Large intestine (tissue), 3 donors: ENCODE measurements around the gene CARD19. TPM values are rescaled to one million over a fixed set of nuclear protein-coding genes. Genes with fewer than 3 reads are reported as not detected.

Experiments used
- DNase-seq, 2 donors: peaks; one replicate each; pipeline versions ENCODE4 v3.0.0 to v3.0.0-alpha.2; 2013
- H3K27ac ChIP-seq: one replicate; pipeline ENCODE4 v1.5.1; 2013; ENCODE audit warnings: low read length
- H3K27me3 ChIP-seq: 2 replicates; pipeline ENCODE4 v1.6.1; 2013; ENCODE audit warnings: low read length; ENCODE audit not compliant: control insufficient read depth, insufficient read depth
- H3K36me3 ChIP-seq: 2 replicates; pipeline ENCODE4 v1.6.1; 2013; ENCODE audit warnings: low read length; ENCODE audit not compliant: control insufficient read depth, insufficient read depth
- H3K4me1 ChIP-seq: one replicate; pipeline ENCODE4 v1.6.1; 2013; ENCODE audit warnings: low read length; ENCODE audit not compliant: control insufficient read depth, insufficient read depth
- H3K4me3 ChIP-seq: one replicate; pipeline ENCODE4 v1.5.1; 2013; ENCODE audit warnings: low read length
- H3K9me3 ChIP-seq: one replicate; pipeline ENCODE4 v1.6.1; 2013; ENCODE audit warnings: mild to moderate bottlenecking, low read depth, low read length, moderate library complexity; ENCODE audit not compliant: control insufficient read depth
- WGBS: methylation state at CpG from one replicate; pipeline ENCODE4 v1.1.5; 2013; ENCODE audit warnings: low lambda C conversion rate; ENCODE audit not compliant: insufficient coverage; 5-methylcytosine and 5-hydroxymethylcytosine counted together
- polyA plus RNA-seq: library from polyadenylated mRNA; unstranded; fragments of 120-200 nt; gene quantifications from one replicate; pipeline ENCODE4 v1.2.1, GENCODE V29; 2013

Gene CARD19
- polyA plus RNA-seq, 1 donor: 35.4 TPM

DNA sequence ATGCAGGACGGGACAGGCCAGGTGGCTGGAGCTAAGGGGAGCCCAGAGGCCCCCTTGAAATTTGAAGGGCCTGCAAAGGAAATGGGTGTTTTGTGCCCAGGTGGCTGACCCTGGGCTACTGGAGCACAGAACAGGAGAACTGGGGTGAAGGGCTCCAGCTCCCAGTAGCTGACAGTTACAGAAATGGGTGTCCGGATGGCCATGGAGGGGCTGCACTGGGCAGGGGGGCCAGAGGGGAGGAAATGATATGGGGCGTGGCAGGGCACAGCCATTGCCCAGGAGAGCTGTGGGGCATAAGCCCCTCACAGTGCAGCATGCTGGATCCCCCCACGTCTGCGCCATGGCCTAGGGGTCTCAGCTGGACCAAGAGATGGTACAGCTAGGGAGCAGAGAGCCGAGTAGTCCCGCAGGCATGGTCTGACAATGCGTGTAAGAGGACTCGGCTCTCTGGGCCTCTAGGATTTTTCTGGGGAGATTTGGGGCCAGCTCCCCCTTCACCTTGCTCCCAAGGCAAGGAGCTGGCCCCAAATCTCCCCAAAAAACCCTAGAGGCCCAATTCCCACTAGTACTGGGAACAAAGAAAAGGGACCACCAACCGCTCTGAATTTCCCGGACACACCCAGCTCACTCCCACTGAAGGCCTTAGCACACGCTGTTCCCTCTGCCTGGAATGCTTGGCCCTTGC lies 7.9 kb upstream of the CARD19 start:
- no peak for DNase-seq
- Histone ChIP-seq H3K4me1 (peaks cover 8% of the 10 kb centered on the region), H3K27ac (no peak overlapping the region), H3K9me3 (no peaks in the 10 kb centered on the region), H3K36me3 (peaks cover 4% of the 10 kb centered on the region), H3K4me3 (no peak overlapping the region), H3K27me3 (no peaks in the 10 kb centered on the region)
- no CpG with 5 or more reads among the region's 12 CpGs for WGBS

DNA sequence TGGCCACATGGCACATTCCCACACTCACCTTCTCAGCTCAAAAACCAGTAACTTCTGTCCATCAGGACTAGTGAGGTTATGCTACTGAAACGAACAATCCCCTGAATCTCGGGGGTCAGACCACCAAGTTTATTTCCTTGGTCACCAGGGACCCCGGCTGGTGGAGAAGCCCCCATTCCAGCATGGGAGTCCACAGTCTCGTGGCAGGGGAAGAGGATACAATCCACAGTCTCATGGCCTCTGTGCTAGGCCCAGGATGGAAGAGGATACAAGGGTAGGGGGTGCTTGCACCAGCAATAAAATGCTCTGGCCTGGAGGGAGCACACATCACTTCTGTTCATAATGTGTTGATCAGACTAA lies 7.4 kb upstream of the CARD19 start:
- WGBS: no CpG with 5 or more reads among the region's 4 CpGs
- DNase-seq: no peak
- Histone ChIP-seq H3K4me1 (peaks cover 13% of the 10 kb centered on the region), H3K9me3 (no peaks in the 10 kb centered on the region), H3K4me3 (no peak overlapping the region), H3K36me3 (peaks cover 4% of the 10 kb centered on the region), H3K27ac (no peak overlapping the region), H3K27me3 (no peaks in the 10 kb centered on the region)

DNA sequence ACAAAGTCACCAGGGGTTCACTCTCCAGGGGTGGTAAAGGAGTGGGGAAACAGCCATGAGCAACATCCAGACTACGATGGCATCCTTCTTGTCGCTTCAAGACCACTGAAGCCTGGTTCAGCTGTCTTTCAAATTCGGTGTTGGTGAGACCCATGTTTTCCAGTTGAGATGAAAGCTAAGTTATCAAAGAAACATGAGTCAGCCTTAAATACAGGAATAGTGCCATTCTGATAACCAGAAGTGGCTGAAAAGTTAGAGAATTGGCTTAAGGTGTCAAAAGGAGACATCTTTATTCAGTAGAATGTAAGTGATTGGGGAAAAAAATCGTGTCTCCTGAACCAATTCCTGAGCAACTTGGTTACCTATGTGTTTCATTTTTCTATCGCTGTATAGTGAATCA lies 7.0 kb upstream of the CARD19 start:
- H3K36me3 ChIP-seq: peaks cover 4% of the 10 kb centered on the region
- no peak overlapping the region for H3K4me3 ChIP-seq
- H3K27me3 ChIP-seq: no peaks in the 10 kb centered on the region
- WGBS: 100% methylated on average over 1 of the region's 5 CpGs
- no peak overlapping the region for H3K27ac ChIP-seq
- H3K4me1 ChIP-seq: peaks cover 17% of the 10 kb centered on the region
- DNase-seq: no peak
- no peaks in the 10 kb centered on the region for H3K9me3 ChIP-seq

DNA sequence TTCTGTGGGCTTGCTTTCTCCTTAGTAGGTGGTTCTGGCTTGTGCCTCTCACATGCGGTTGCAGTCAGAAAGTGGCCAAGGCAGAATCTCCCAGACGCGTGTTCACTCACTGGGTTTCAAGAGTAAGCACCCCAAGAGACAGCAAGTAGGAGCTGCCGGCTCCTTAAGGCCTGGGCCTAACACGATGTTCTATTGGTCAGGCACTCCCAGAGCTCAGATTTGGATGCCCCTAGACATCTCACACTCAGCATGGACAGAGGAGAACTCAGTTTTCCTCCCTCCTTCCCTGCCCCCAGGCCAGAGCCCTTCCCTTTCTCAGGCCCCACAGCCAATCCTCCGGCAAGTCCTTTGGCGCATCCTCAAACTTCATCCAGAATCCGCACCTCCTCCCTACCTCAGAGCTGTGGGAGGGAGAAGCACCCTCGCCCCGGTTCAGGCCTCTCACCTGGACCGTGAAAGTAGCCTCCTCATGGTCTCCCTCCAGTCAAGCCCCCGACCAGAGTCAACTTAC lies 6.5 kb upstream of the CARD19 start:
- WGBS: no CpG with 5 or more reads among the region's 12 CpGs
- no peak for DNase-seq
- Histone ChIP-seq H3K4me1 (peaks cover 17% of the 10 kb centered on the region), H3K27ac (no peak overlapping the region), H3K4me3 (no peak overlapping the region), H3K9me3 (no peaks in the 10 kb centered on the region), H3K36me3 (peaks cover 2% of the 10 kb centered on the region), H3K27me3 (no peaks in the 10 kb centered on the region)

DNA sequence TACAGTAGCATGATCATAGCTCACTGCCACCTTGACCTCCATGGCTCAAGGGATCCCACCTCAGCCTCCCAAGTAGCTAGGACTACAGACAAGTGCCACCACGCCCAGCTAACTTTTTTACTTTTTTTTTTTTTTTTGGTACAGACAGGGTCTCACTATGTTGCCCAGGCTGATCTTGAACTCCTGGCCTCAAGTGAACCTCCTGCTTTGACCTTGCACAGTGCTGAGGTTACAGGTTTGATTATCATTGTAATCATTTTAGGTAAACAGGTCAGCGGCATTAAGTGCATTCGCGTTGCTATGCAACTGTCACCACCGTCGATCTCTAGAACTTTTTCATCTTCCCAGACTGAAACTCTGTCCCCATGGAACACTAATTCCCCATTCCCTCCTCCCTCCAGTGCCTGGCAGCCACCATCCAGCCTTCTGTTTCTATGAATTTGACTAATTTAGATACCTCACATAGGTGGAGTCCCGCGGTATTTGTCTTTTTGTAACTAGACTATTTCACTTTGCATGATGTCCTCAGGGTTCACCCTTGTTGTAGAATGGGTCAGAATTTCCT lies 5.8 kb upstream of the CARD19 start:
- H3K4me3 ChIP-seq: no peak overlapping the region
- H3K4me1 ChIP-seq: peaks cover 23% of the 10 kb centered on the region
- H3K9me3 ChIP-seq: no peaks in the 10 kb centered on the region
- H3K36me3 ChIP-seq: no peaks in the 10 kb centered on the region
- DNase-seq: no peak
- no peaks in the 10 kb centered on the region for H3K27me3 ChIP-seq
- no peak overlapping the region for H3K27ac ChIP-seq
- no CpG with 5 or more reads among the region's 8 CpGs for WGBS

DNA sequence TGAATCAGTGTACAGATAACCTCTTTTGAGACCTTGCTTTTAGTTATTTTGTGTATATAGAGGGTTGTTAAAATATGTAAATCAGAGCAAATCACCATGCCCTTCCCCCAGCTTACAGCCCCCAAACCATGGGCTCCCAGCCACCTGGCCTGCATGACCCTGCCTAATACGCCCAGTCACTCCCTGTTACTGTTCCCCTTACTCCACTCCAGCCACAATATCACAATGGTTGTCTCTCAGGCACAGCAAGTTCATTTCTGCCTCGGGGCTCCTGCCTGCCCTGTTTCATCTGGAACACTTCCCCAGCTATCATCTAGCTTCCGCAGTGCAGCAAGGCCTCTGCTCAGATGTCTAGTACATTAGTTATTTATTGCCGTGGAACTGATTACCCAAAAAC lies 5.0 kb upstream of the CARD19 start:
- Histone ChIP-seq H3K36me3 (no peaks in the 10 kb centered on the region), H3K4me1 (peaks cover 23% of the 10 kb centered on the region), H3K9me3 (no peaks in the 10 kb centered on the region), H3K27ac (no peak overlapping the region), H3K27me3 (no peaks in the 10 kb centered on the region), H3K4me3 (no peak overlapping the region)
- 100% methylated on average over 1 of the region's 4 CpGs for WGBS
- no peak for DNase-seq

DNA sequence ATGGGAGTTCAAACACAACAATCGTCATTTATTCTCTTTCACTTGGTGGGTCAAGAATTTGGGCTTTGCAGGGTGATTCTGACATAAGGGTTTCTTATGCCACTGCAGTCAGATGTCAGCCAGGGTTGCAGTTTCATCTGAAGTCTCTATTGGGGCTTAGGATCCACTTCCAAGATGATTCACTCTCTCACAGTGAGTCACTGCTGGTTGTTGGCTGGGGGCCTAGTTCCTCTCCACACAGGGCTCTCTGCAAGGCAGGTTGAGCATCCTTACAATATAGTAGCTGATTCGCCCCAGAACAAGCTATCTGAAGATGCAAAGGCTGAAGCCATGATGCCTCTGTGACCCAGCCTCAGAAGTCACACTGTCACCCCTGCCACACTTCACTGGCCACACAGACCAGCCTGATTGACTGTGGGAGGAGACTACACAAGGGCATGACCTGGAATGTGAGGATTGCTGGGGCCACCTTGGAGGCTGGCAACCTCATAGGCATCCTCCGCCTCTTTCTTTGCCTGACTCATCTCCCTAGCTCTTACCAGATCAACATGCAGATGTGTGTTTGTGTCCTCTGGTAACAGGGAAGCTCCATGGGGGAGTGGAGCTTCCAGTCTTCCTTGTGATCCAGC lies 4.5 kb upstream of the CARD19 start:
- H3K36me3 ChIP-seq: no peaks in the 10 kb centered on the region
- no CpG with 5 or more reads among the region's 3 CpGs for WGBS
- H3K4me1 ChIP-seq: peaks cover 23% of the 10 kb centered on the region
- no peaks in the 10 kb centered on the region for H3K9me3 ChIP-seq
- no peak overlapping the region for H3K27ac ChIP-seq
- DNase-seq: no peak
- H3K27me3 ChIP-seq: no peaks in the 10 kb centered on the region
- no peak overlapping the region for H3K4me3 ChIP-seq

DNA sequence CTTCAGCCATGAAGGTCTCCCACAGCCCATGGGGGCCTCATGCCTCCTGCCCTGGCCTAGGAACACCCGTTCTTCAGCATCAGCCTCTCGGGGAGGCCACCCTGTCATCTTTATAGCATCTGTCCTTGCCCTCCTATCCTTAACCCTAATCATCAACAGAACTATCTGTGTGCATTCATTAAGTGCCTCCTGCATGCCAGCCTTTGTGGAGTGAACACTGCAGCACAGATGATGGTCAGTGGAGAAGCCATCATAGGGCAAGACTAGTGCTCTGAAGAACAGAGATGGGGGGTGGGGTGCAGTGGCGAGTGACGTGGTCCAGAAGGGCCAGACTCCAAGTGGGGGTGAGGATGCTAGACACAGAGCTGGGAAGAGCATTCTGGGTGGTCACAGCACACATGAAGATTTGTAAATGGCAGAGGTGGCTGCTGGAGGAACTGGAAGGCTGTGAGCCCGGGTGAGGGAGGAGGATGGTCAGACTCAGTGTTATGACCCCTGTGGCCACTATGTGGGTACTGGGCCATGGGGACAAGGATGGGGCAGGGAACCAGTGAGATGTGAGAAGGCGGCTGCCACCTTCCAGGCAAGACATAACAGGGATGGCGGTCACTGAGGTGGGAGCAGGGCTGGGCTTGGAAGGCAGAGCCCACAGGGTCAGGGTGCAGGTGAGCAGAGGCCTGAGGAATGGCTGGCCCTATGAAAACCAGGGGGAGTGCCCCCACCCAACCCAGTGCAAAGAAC lies 3.6 kb upstream of the CARD19 start:
- no CpG with 5 or more reads among the region's 7 CpGs for WGBS
- Histone ChIP-seq H3K4me3 (no peak overlapping the region), H3K27me3 (no peaks in the 10 kb centered on the region), H3K9me3 (no peaks in the 10 kb centered on the region), H3K27ac (no peak overlapping the region), H3K36me3 (no peaks in the 10 kb centered on the region), H3K4me1 (peaks cover 29% of the 10 kb centered on the region)
- DNase-seq: no peak

DNA sequence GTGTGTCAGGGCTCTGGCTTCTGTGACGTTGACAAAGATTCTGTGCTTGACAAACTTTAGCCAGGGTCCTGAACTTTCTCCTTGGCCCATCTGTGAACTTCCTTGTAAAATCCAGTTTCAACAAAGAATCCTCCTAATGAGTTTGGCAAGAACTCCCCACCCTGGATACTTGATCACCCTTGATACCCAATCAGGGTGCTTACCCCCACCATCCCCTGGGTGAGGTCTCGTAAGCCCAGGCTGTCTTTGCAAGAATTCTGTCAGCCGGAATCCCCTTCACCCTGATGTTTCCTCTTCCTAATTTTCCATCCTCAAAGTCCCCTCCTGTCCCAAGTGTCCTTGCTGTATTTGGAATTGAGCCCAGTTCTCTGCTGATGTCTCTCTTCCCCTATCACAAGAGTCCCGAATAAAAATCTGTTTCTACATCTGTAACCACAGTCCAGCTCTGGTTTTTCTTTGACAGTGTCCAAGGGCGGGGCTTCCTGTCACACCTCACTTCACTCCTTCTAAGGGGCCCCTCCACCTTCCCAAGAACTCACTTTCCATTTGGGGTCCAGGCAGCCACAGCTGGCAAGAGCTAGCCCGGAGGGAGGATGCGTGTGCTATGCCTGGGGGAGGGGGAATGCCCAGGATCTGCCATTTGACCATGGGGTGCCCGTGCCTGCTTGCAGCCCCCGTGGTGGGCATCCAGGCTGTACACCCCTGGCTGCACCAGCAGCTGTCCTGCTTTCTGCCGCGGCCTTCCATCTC lies 2.7 kb upstream of the CARD19 start:
- H3K27me3 ChIP-seq: no peaks in the 10 kb centered on the region
- DNase-seq: peak; percentile 34 to 67
- no peaks in the 10 kb centered on the region for H3K36me3 ChIP-seq
- H3K4me3 ChIP-seq: no peak overlapping the region
- no peaks in the 10 kb centered on the region for H3K9me3 ChIP-seq
- peaks cover 38% of the 10 kb centered on the region for H3K4me1 ChIP-seq
- WGBS: 40% methylated on average over 1 of the region's 11 CpGs
- peak overlapping the region; percentile 51 for H3K27ac ChIP-seq
